Measurements from ENCODE around the gene ZNF787. TPM values are rescaled to one million over a fixed set of nuclear protein-coding genes. Genes with fewer than 3 reads are reported as not detected.
A peak's percentile ranks its signal among the peaks of the same experiment; 100 is the strongest.

ZNF787 gene
- total RNA-seq, 5 donors from 2014 or later (not counting 1 experiment from before 2014, with no cell fraction given): 20.6 to 38.6 (median 34.9) TPM

GRCh38 chr19:56146904-56147303 lies 25.8 kb upstream of the ZNF787 start:
- H3K9me3 Mint-ChIP-seq: no peaks in the 10 kb centered on the region
- no peak overlapping the region for H3K4me3 Mint-ChIP-seq
- no peaks in the 10 kb centered on the region for H3K27me3 ChIP-seq (replicated peaks in 1 of 2; ENCODE audit: control insufficient read depth in 2 of 2, extremely low read depth in 1 of 2, insufficient read depth in 2 of 2, low read length in 1 of 2)
- ATAC-seq (replicated peaks in 1 of 4) (no peak), DNase-seq (no peak)
- H3K36me3 Mint-ChIP-seq: peaks cover 16% of the 10 kb centered on the region
- no peak overlapping the region for H3K27ac Mint-ChIP-seq
- 98% methylated on average over 26 of the region's 31 CpGs for WGBS (ENCODE audit: insufficient coverage)
- no peak overlapping the region for H3K4me3 ChIP-seq (ENCODE audit: control insufficient read depth in 1 of 2, extremely low read depth in 1 of 2, low read length in 1 of 2)
- no peaks in the 10 kb centered on the region for H3K9me3 ChIP-seq
- H3K4me1 Mint-ChIP-seq: peaks cover 21 to 35% (median 25%) of the 10 kb centered on the region in 3 donors
- H3K27ac ChIP-seq (ENCODE audit: low read length): no peak overlapping the region
- ChIA-PET CTCF (interaction anchor here in 1 of 2 donors (0.5 kb wide), 1 partner anchor 107 kb away, joined by 4 read pairs; no protein-coding TSS in a partner anchor), POLR2A (no interaction called here)
- H3K36me3 ChIP-seq (ENCODE audit: control insufficient read depth in 2 of 2, extremely low read depth in 1 of 2, insufficient read depth in 1 of 2, low read length in 1 of 2): peaks cover 3 to 12% of the 10 kb centered on the region in 2 donors
- H3K27me3 Mint-ChIP-seq: no peaks in the 10 kb centered on the region
- peaks cover 9 to 24% of the 10 kb centered on the region in 2 experiments for H3K4me1 ChIP-seq (ENCODE audit: control insufficient read depth in 1 of 2, extremely low read depth in 1 of 2, insufficient read depth in 2 of 2, low read length in 2 of 2)

DNA sequence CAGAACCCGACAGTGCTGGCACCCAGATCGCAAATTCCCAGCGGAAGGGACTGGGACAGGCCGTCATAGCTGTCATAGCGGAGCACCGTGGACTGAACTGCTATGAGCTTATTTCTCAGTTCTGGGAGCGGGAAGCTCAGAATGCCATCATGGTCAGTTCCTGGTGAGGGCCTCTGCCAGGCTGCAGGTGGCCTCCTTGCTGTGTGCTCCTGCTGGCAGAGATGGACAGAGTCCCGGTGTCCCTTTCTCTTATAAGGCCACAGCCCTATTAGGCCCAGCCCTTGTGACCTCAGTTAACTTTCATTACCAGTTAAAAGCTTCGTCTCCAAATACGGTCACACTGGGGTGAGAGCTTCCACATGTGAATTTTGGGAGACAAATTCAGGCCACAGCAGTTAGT lies 24.6 kb upstream of the ZNF787 start:
- ChIA-PET CTCF (interaction anchor here in 1 of 2 donors (0.5 kb wide), 1 partner anchor 959 kb away, joined by 3 read pairs; no protein-coding TSS in a partner anchor), POLR2A (no interaction called here)
- Mint-ChIP-seq H3K27ac (no peak overlapping the region), H3K9me3 (no peaks in the 10 kb centered on the region), H3K27me3 (no peaks in the 10 kb centered on the region), H3K4me1 (peaks cover 27 to 43% (median 31%) of the 10 kb centered on the region in 3 donors), H3K36me3 (peaks cover 16% of the 10 kb centered on the region), H3K4me3 (no peak overlapping the region)
- no peaks in the 10 kb centered on the region for H3K27me3 ChIP-seq (replicated peaks in 1 of 2; ENCODE audit: control insufficient read depth in 2 of 2, extremely low read depth in 1 of 2, insufficient read depth in 2 of 2, low read length in 1 of 2)
- H3K4me3 ChIP-seq (ENCODE audit: control insufficient read depth in 1 of 2, extremely low read depth in 1 of 2, low read length in 1 of 2): no peak overlapping the region
- peaks cover 11 to 29% of the 10 kb centered on the region in 2 experiments for H3K4me1 ChIP-seq (ENCODE audit: control insufficient read depth in 1 of 2, extremely low read depth in 1 of 2, insufficient read depth in 2 of 2, low read length in 2 of 2)
- H3K9me3 ChIP-seq: no peaks in the 10 kb centered on the region
- 93% methylated on average over 9 of the region's 10 CpGs for WGBS (ENCODE audit: insufficient coverage)
- peaks cover 3 to 12% of the 10 kb centered on the region in 2 donors for H3K36me3 ChIP-seq (ENCODE audit: control insufficient read depth in 2 of 2, extremely low read depth in 1 of 2, insufficient read depth in 1 of 2, low read length in 1 of 2)
- DNase-seq (no peak), ATAC-seq (replicated peaks in 1 of 4) (no peak)
- no peak overlapping the region for H3K27ac ChIP-seq (ENCODE audit: low read length)

DNA sequence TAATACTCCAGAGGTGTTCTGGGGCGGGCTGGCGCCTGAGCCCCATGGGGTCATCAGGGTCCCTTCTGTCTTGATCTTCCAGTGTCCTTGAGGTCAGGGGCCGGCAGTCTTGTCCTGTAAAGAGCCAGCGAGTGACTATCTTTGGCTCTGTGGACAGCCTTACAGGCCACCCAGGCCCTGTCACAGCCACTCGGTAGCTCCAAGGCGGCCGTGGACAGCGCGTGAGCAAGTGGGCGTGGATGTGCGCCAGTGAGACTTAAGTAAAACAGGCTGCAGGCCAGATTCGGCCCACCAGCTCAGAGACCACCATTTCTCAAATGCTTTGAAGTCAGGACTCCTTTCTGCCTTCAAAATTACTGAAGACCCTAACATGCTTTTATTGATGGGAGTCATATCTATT lies 23.7 kb upstream of the ZNF787 start:
- peaks cover 34 to 46% (median 35%) of the 10 kb centered on the region in 3 donors for H3K4me1 Mint-ChIP-seq

GRCh38 chr19:56144376-56144775 lies 23.3 kb upstream of the ZNF787 start:
- ChIA-PET POLR2A (no interaction called here), CTCF (no interaction called here)
- Histone ChIP-seq H3K4me1 (ENCODE audit: control insufficient read depth in 1 of 2, extremely low read depth in 1 of 2, insufficient read depth in 2 of 2, low read length in 2 of 2) (peaks cover 16 to 38% of the 10 kb centered on the region in 2 experiments), H3K9me3 (no peaks in the 10 kb centered on the region), H3K4me3 (ENCODE audit: control insufficient read depth in 1 of 2, extremely low read depth in 1 of 2, low read length in 1 of 2) (no peak overlapping the region), H3K27ac (ENCODE audit: low read length) (no peak overlapping the region), H3K36me3 (ENCODE audit: control insufficient read depth in 2 of 2, extremely low read depth in 1 of 2, insufficient read depth in 1 of 2, low read length in 1 of 2) (peaks cover 0 to 9% of the 10 kb centered on the region in 2 donors), H3K27me3 (replicated peaks in 1 of 2; ENCODE audit: control insufficient read depth in 2 of 2, extremely low read depth in 1 of 2, insufficient read depth in 2 of 2, low read length in 1 of 2) (no peaks in the 10 kb centered on the region)
- no CpG with 5 or more reads among the region's 6 CpGs for WGBS (ENCODE audit: insufficient coverage)
- peaks cover 6% of the 10 kb centered on the region for H3K36me3 Mint-ChIP-seq
- ATAC-seq (replicated peaks in 1 of 4): no peak
- H3K27me3 Mint-ChIP-seq: no peaks in the 10 kb centered on the region
- H3K4me1 Mint-ChIP-seq: peaks cover 37 to 51% (median 38%) of the 10 kb centered on the region in 3 donors
- no peak for DNase-seq
- H3K4me3 Mint-ChIP-seq: peak overlapping the region in 1 of 3 donors; percentile 22
- no peaks in the 10 kb centered on the region for H3K9me3 Mint-ChIP-seq
- H3K27ac Mint-ChIP-seq: peak overlapping the region in 1 of 2 donors; percentile 75

More for the DNA sequence above, 23.7 kb upstream of the ZNF787 start:
- Mint-ChIP-seq H3K27ac (no peak overlapping the region), H3K36me3 (peaks cover 11% of the 10 kb centered on the region), H3K27me3 (no peaks in the 10 kb centered on the region), H3K4me3 (no peak overlapping the region), H3K9me3 (no peaks in the 10 kb centered on the region)
- Histone ChIP-seq H3K9me3 (no peaks in the 10 kb centered on the region), H3K36me3 (ENCODE audit: control insufficient read depth in 2 of 2, extremely low read depth in 1 of 2, insufficient read depth in 1 of 2, low read length in 1 of 2) (peaks cover 2 to 9% of the 10 kb centered on the region in 2 donors), H3K4me1 (ENCODE audit: control insufficient read depth in 1 of 2, extremely low read depth in 1 of 2, insufficient read depth in 2 of 2, low read length in 2 of 2) (peaks cover 14 to 36% of the 10 kb centered on the region in 2 experiments), H3K27me3 (replicated peaks in 1 of 2; ENCODE audit: control insufficient read depth in 2 of 2, extremely low read depth in 1 of 2, insufficient read depth in 2 of 2, low read length in 1 of 2) (no peaks in the 10 kb centered on the region), H3K4me3 (ENCODE audit: control insufficient read depth in 1 of 2, extremely low read depth in 1 of 2, low read length in 1 of 2) (no peak overlapping the region), H3K27ac (ENCODE audit: low read length) (no peak overlapping the region)
- ATAC-seq (replicated peaks in 1 of 4): no peak
- ChIA-PET POLR2A (no interaction called here), CTCF (no interaction called here)
- WGBS (ENCODE audit: insufficient coverage): 94% methylated on average over 9 of the region's 12 CpGs
- DNase-seq: no peak

DNA sequence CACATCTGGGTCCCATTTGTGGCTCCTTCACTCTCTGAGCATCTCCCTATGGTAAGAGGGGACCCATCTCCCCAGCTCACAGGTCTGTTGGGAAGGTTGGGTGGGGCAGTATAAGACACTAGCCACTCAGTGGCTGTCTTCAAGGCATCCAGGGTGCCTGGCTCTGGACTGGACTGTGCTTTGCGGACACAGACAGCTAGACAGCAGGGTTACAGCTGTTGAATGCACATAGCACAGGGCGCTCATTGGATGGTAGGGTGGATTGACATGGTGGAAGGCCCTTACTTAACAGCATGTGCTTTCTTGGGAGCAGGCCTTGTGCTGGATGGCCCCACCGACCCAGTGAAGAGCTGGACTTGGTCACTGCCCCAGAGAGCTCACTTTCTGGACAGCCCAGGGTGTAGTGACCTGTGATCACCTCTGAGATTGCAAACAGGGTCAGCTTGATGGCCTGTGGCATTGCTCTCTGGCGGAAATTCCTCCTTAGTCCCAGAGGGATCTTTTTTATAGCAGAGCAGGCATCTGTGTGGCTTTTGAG lies 21.9 kb upstream of the ZNF787 start:
- DNase-seq (no peak), ATAC-seq (replicated peaks in 1 of 4) (no peak)
- no peaks in the 10 kb centered on the region for H3K9me3 Mint-ChIP-seq
- Histone ChIP-seq H3K27me3 (replicated peaks in 1 of 2; ENCODE audit: control insufficient read depth in 2 of 2, extremely low read depth in 1 of 2, insufficient read depth in 2 of 2, low read length in 1 of 2) (no peaks in the 10 kb centered on the region), H3K27ac (ENCODE audit: low read length) (no peak overlapping the region), H3K4me1 (ENCODE audit: control insufficient read depth in 1 of 2, extremely low read depth in 1 of 2, insufficient read depth in 2 of 2, low read length in 2 of 2) (peaks cover 16 to 38% of the 10 kb centered on the region in 2 experiments), H3K36me3 (ENCODE audit: control insufficient read depth in 2 of 2, extremely low read depth in 1 of 2, insufficient read depth in 1 of 2, low read length in 1 of 2) (peaks cover 0 to 9% of the 10 kb centered on the region in 2 donors), H3K9me3 (no peaks in the 10 kb centered on the region), H3K4me3 (ENCODE audit: control insufficient read depth in 1 of 2, extremely low read depth in 1 of 2, low read length in 1 of 2) (no peak overlapping the region)
- H3K4me1 Mint-ChIP-seq: peaks cover 38 to 55% (median 40%) of the 10 kb centered on the region in 3 donors
- H3K4me3 Mint-ChIP-seq: peak overlapping the region in 2 of 3 donors; percentile 31 to 89
- H3K27ac Mint-ChIP-seq: peak overlapping the region in 1 of 2 donors; percentile 58
- no peaks in the 10 kb centered on the region for H3K36me3 Mint-ChIP-seq
- ChIA-PET POLR2A (no interaction called here), CTCF (interaction anchor here in 1 of 2 donors (0.7 kb wide), 1 partner anchor 38 kb away, joined by 3 read pairs; no protein-coding TSS in a partner anchor)
- no peaks in the 10 kb centered on the region for H3K27me3 Mint-ChIP-seq
- 94% methylated on average over 4 of the region's 4 CpGs for WGBS (ENCODE audit: insufficient coverage)

- WGBS (ENCODE audit: insufficient coverage): 74% methylated on average over 10 of the region's 17 CpGs
- H3K27ac Mint-ChIP-seq: peak overlapping the region; percentile 57 to 81
- peak overlapping the region; percentile 72 to 89 (median 81) for H3K4me3 Mint-ChIP-seq
- H3K4me1 Mint-ChIP-seq: peaks cover 38 to 55% (median 40%) of the 10 kb centered on the region in 3 donors
- ChIA-PET CTCF (interaction anchor here (0.5 to 0.9 kb wide), 3 partner anchors 21 to 37 kb away, joined by 3 to 4 read pairs (median 3); partner anchors contain the start of gene ZNF787 (in 1 of the 2)), POLR2A (interaction anchor here in 1 of 2 donors (0.5 kb wide), 1 partner anchor 21 kb away, joined by 5 read pairs; the partner anchor contains the start of gene ZNF787)
- peaks cover 16 to 38% of the 10 kb centered on the region in 2 experiments for H3K4me1 ChIP-seq (ENCODE audit: control insufficient read depth in 1 of 2, extremely low read depth in 1 of 2, insufficient read depth in 2 of 2, low read length in 2 of 2)
- H3K9me3 Mint-ChIP-seq: no peaks in the 10 kb centered on the region
- no peaks in the 10 kb centered on the region for H3K9me3 ChIP-seq
- H3K36me3 ChIP-seq (ENCODE audit: control insufficient read depth in 2 of 2, extremely low read depth in 1 of 2, insufficient read depth in 1 of 2, low read length in 1 of 2): peaks cover 0 to 3% of the 10 kb centered on the region in 2 donors
- peak overlapping the region; percentile 39 for H3K27ac ChIP-seq (ENCODE audit: low read length)
- peak overlapping the region; percentile 61 to 86 for H3K4me3 ChIP-seq (ENCODE audit: control insufficient read depth in 1 of 2, extremely low read depth in 1 of 2, low read length in 1 of 2)
- ATAC-seq (replicated peaks in 1 of 4) (no peak), DNase-seq (no peak)
- no peaks in the 10 kb centered on the region for H3K27me3 Mint-ChIP-seq
- no peaks in the 10 kb centered on the region for H3K27me3 ChIP-seq (replicated peaks in 1 of 2; ENCODE audit: control insufficient read depth in 2 of 2, extremely low read depth in 1 of 2, insufficient read depth in 2 of 2, low read length in 1 of 2)
- no peaks in the 10 kb centered on the region for H3K36me3 Mint-ChIP-seq
These were observed 21.1 kb upstream of the ZNF787 start for GRCh38 chr19:56142087-56142787.

Measured in T-cell (primary cell).